GM18507 (cell line): Measurements from ENCODE around the gene FLACC1.
A peak's percentile ranks its signal among the peaks of the same experiment; 100 is the strongest.
"Not testable (repeated sequence)": the region's sequence is repeated elsewhere in the genome, so short reads cannot be mapped to it uniquely, and the experiment has no call there.

Source experiments
- DNase-seq: peaks from one replicate; pipeline ENCODE4 v3.0.0; 2011; ENCODE audit warnings: low read depth; ENCODE audit not compliant: insufficient read length; ENCODE audit errors: extremely low spot score
- FAIRE-seq: peaks from 2 replicates; lab custom pipeline; 2011; peaks lifted over from hg19 to GRCh38; lab: Jason Lieb, UNC

The FLACC1 gene

GRCh38 chr2:201357221-201357620 lies at the start of gene FLACC1:
Gene FLACC1, minus strand, starts transcription at chr2:201357345. Its CDS starts 5,941 bp downstream, at chr2:201351404.
- FAIRE-seq: no peak
- no peak for DNase-seq

- DNase-seq (no peak), FAIRE-seq (peak; percentile 15)
These were observed 49.0 kb upstream of the FLACC1 start for GRCh38 chr2:201406077-201406662.

- DNase-seq (no peak), FAIRE-seq (peak; percentile 41)
These were observed 47.6 kb upstream of the FLACC1 start for GRCh38 chr2:201404699-201405280.

DNA sequence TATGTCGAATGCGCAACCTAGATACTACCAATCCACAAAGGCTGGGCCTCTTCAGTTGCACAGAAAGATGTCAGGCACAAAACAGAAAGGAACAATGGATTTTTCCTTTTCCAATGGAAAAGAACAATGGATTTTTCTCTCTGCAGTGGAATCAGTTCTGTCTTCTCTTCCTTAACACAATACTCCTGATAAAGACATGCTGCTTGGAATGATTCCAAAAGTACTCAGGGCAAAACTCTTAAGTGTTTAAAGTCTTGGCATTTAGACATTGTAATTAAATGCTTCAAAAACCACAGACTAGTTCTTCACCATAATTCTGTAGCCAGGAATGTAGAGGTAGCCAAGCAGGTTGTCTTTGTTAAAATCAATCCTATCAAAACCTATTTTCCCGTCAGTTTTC lies 46.7 kb upstream of the FLACC1 start:
- DNase-seq (no peak), FAIRE-seq (no peak)

- FAIRE-seq: no peak
- no peak for DNase-seq
These were observed 45.8 kb upstream of the FLACC1 start for GRCh38 chr2:201402651-201403562.

- DNase-seq: no peak
- FAIRE-seq: no peak
These were observed 44.7 kb upstream of the FLACC1 start for GRCh38 chr2:201401815-201402214.

DNA sequence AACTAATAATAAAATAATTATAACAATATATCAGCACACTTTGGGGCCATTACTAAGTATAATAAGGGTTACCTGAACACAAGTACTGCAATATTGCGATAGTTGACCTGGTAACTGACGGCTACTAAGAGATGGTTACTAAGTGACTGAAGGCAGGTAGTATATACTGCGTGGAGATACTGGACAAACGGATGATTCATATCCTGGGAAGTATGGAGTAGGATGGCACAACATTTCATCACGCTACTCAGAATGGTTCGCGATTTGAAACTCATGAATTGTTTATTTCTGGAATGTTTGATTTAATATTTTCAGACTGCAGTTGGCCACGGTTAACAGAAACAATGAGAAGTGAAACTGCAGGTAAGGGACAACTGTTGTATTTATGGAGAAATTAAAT lies 39.5 kb upstream of the FLACC1 start:
- no peak for DNase-seq
- no peak for FAIRE-seq

DNA sequence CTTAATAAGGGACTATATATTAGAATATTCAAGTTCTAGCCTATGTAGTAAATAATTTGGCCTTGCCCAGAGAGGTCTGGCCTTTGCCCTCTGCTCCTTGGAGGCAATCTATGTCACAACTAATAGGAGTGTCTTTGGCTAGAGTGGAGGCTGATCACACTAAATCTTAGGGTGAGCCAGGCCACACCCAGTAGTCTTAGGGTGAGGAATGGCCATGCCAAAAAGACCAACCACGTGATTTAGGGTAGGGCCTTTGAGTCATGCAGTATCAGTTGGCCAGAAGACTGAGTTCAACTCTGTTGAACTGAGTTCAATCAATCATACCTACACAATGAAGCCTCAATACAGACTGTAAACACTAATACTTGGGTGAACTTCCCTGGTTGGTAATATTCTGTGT lies 26.0 kb upstream of the FLACC1 start:
- DNase-seq (no peak), FAIRE-seq (no peak)

- FAIRE-seq (no peak), DNase-seq (no peak)
These were observed 21.6 kb upstream of the FLACC1 start for GRCh38 chr2:201378496-201379397.

DNA sequence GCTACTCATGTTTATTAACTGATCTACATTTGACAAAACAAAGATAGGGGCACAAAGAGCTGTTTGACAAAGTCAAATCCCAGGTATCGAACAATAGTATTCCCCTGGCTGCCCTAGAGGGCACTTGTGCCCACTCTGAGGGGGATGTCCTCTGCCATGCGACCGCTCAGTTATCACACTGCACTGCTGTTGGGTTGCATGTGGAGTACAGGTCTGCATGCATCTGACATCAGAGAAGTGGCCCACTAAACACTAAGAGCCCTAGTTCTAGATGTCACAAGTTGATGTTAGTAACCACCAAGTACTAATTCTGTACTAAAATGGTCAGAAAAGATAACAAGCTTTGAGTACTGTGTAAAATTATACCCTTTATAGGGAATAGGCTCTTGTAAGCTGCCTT lies 20.1 kb upstream of the FLACC1 start:
- FAIRE-seq (no peak), DNase-seq (no peak)

DNA sequence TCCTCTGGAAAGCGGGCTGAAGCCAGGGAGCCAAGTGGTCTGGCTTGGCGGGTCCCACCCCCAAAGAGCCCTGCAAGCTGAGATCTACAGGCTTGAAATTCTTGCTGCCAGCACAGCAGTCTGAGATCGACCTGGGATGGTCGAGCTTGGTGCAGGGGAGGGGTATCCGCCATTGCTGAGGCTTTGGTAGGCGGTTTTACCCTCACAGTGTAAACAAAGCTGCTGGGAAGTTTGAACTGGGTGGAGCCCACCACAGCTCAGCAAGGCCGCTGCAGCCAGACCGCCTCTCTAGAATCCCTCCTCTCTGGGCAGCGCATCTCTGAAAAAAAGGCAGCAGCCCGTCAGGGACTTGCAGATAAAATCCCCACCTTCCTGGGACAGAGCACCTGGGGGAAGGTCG lies 12.6 kb upstream of the FLACC1 start:
- DNase-seq: no peak
- FAIRE-seq: no peak

GRCh38 chr2:201369318-201369717 lies 12.2 kb upstream of the FLACC1 start:
- DNase-seq, FAIRE-seq: not testable (repeated sequence)

GRCh38 chr2:201366146-201366545 lies 9.0 kb upstream of the FLACC1 start:
- DNase-seq (no peak), FAIRE-seq (peak; percentile 35)

- FAIRE-seq (peak; percentile 72), DNase-seq (no peak)
These were observed 6.9 kb upstream of the FLACC1 start for GRCh38 chr2:201363857-201364560.

- no peak for FAIRE-seq
- DNase-seq: no peak
These were observed 5.3 kb upstream of the FLACC1 start for GRCh38 chr2:201362396-201362795.

DNA sequence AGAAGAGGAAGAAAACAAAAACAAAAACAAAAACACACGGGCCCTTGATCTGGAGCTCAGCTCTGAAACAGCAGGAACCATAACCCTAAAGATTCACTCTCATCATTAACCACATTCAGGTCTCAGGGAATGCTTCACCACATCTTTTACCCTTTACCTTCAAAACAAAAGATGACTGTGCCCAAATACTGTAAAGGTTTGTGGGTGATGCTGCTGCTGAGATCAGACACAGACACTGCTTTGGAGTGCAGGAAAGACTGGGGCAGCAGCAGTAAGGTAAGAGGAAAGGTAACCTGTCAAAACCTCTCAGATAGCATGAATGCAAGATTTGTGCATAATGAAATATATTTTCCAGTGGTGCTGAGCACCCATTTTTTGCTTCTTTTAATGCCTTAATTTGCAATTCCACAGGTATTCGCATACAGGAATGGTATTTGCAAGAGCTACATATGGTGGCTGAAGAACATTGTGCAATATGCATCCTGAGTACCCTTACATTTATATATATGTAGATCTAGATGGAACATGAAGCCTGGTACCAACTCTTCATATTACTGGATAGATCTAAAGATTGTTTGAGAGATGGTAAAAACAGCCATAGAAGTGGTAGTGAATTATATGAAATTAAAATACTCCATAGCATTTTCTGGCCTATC lies 4.1 kb upstream of the FLACC1 start:
- FAIRE-seq (no peak), DNase-seq (no peak)

DNA sequence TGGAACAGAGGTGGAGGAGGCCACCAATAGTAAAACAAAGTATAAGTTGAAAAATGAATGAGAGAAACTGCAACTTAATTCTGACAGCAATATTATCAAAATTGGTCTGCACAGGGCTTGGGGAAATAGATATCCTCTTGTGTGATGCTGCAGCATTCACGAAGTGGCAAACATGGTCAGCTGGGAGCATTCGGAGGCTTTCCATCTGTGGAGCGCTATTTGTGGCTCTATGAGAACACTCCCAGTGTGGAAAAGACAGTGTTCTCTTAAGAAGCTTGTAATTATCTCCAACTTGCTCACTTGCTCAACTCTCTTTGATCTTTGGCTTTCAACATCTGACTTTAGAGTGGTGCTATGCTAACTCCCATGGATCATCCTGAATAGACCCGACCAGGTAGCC lies 3.1 kb upstream of the FLACC1 start:
- DNase-seq (no peak), FAIRE-seq (no peak)

DNA sequence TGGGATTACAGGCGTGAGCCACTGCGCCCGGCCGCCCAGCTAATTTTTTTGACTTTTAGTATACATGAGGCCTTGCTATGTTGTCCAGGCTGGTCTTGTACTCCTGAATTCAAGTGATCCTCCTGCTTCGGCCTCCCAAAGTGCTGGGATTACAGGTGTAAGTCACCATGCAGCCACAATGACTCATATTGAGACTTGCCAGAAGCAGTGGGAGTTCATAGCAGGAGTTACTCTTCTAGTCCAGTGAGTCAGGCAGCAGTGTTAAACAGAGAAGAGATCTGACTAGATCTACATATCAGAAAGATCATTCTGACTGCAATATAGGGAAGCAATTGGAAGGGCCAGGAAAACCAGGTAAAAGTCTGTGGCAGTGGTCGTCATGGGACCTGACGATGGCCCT lies 1.5 kb upstream of the FLACC1 start:
- FAIRE-seq: no peak
- DNase-seq: no peak

DNA sequence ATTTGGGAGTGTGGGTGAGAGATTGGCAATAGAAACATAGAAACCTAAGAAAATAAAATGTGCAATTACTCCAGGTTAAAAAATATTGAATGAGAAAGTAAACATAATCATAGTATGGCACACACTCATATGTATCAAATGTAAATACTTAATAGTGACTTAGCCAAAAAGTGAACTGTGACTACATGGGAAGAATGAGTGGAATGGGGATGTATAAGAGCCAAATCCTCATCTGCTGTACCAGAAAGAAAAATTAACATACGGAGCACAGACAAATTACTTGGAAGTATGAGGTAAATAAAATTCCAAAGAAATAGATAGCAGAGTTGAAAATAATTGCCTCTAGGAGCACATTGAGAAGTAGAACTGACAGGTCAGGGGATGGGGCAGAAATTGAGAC lies 4.0 kb downstream of the FLACC1 start:
- DNase-seq (no peak), FAIRE-seq (no peak)
